ENCODE measurements around the gene MARK1.

DNA sequence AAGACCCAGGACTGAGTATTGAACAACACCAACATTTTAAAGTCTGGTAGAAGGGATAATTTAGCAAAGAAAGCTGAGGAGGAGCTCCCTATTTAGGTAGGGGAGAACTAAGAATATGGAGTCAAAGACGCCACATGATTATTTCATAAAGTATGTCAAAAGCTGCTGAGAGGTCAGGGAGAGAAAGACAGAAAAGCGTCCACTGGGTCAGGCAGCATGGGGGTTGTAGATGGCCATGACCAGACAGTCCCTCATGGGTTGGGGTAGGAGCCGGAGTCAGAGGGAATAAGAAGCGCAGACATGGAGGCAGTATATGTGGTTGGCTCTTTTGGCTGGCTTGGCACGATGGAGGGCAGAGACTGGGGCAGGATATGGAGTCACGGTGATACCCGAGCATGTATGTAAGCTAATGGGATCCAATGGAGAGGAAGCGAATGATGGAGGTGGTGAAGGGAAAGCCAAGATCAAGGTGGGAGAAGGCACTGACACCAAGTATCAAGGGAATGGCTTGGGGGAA is 167.0 kb downstream of the MARK1 start:
- TF ChIP-seq ZFP36L2 (CRISPR knock-in tag; IDR thresholded peaks at IDR 0.05) (no peak), SMYD3 (CRISPR knock-in tag; IDR thresholded peaks at IDR 0.05) (no peak), POLR2A (IDR thresholded peaks at IDR 0.05; ENCODE audit: insufficient read depth in 1 of 2, low read depth in 2 of 2, low read length in 2 of 2) (no peak), EP300 (IDR thresholded peaks at IDR 0.05; ENCODE audit: low read depth in 2 of 2, low read length in 2 of 2) (no peak), EP300 (CRISPR knock-in tag; IDR thresholded peaks at IDR 0.05; ENCODE audit: borderline replicate concordance) (no peak), NFE2L1 (CRISPR knock-in tag; IDR thresholded peaks at IDR 0.05; ENCODE audit: borderline replicate concordance) (no peak), ZBTB20 (CRISPR knock-in tag; IDR thresholded peaks at IDR 0.05; ENCODE audit: borderline replicate concordance, low read depth) (no peak)
- TF ChIP-seq, protein P1, sequence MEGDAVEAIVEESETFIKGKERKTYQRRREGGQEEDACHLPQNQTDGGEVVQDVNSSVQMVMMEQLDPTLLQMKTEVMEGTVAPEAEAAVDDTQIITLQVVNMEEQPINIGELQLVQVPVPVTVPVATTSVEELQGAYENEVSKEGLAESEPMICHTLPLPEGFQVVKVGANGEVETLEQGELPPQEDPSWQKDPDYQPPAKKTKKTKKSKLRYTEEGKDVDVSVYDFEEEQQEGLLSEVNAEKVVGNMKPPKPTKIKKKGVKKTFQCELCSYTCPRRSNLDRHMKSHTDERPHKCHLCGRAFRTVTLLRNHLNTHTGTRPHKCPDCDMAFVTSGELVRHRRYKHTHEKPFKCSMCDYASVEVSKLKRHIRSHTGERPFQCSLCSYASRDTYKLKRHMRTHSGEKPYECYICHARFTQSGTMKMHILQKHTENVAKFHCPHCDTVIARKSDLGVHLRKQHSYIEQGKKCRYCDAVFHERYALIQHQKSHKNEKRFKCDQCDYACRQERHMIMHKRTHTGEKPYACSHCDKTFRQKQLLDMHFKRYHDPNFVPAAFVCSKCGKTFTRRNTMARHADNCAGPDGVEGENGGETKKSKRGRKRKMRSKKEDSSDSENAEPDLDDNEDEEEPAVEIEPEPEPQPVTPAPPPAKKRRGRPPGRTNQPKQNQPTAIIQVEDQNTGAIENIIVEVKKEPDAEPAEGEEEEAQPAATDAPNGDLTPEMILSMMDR (CRISPR knock-in tag; IDR thresholded peaks at IDR 0.05) = no peak
- TF ChIP-seq, protein P2, sequence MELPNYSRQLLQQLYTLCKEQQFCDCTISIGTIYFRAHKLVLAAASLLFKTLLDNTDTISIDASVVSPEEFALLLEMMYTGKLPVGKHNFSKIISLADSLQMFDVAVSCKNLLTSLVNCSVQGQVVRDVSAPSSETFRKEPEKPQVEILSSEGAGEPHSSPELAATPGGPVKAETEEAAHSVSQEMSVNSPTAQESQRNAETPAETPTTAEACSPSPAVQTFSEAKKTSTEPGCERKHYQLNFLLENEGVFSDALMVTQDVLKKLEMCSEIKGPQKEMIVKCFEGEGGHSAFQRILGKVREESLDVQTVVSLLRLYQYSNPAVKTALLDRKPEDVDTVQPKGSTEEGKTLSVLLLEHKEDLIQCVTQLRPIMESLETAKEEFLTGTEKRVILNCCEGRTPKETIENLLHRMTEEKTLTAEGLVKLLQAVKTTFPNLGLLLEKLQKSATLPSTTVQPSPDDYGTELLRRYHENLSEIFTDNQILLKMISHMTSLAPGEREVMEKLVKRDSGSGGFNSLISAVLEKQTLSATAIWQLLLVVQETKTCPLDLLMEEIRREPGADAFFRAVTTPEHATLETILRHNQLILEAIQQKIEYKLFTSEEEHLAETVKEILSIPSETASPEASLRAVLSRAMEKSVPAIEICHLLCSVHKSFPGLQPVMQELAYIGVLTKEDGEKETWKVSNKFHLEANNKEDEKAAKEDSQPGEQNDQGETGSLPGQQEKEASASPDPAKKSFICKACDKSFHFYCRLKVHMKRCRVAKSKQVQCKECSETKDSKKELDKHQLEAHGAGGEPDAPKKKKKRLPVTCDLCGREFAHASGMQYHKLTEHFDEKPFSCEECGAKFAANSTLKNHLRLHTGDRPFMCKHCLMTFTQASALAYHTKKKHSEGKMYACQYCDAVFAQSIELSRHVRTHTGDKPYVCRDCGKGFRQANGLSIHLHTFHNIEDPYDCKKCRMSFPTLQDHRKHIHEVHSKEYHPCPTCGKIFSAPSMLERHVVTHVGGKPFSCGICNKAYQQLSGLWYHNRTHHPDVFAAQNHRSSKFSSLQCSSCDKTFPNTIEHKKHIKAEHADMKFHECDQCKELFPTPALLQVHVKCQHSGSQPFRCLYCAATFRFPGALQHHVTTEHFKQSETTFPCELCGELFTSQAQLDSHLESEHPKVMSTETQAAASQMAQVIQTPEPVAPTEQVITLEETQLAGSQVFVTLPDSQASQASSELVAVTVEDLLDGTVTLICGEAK (IDR thresholded peaks at IDR 0.05) = no peak
- TF ChIP-seq, protein P2 (CRISPR knock-in tag; IDR thresholded peaks at IDR 0.05) = no peak
- TF ChIP-seq, protein P3, sequence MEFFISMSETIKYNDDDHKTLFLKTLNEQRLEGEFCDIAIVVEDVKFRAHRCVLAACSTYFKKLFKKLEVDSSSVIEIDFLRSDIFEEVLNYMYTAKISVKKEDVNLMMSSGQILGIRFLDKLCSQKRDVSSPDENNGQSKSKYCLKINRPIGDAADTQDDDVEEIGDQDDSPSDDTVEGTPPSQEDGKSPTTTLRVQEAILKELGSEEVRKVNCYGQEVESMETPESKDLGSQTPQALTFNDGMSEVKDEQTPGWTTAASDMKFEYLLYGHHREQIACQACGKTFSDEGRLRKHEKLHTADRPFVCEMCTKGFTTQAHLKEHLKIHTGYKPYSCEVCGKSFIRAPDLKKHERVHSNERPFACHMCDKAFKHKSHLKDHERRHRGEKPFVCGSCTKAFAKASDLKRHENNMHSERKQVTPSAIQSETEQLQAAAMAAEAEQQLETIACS (CRISPR knock-in tag; IDR thresholded peaks at IDR 0.05) = no peak
